ENCODE measurements around the gene KLF11. TPM values are rescaled to one million over a fixed set of nuclear protein-coding genes. Genes with fewer than 3 reads are reported as not detected.

The KLF11 gene
- total and polyA plus RNA-seq, 2 donors (not counting 3 experiments of a cell fraction or from before 2014, with no cell fraction given) = 10.5 to 11.3 TPM

- dilution Hi-C loops (cut with MboI; ENCODE audit: extremely low pct_ligation_motif_present, low sequenced_read_pairs) = no loop called here
- H3K79me2 ChIP-seq (ENCODE audit: control insufficient read depth, insufficient read depth, low read length) = no peaks in the 10 kb centered on the region
- H2AFZ ChIP-seq (ENCODE audit: low read depth, low read length) = no peak overlapping the region
Measured at GRCh38 chr2:10033251-10034006, 9.9 kb upstream of the KLF11 start.

More at GRCh38 chr2:10033251-10034006, 9.9 kb upstream of the KLF11 start:
- FAIRE-seq (no peak), DNase-seq (ENCODE audit: low read depth, low spot score) (no peak)
- CTCF ChIA-PET = interaction anchor here (1.1 to 4.2 kb wide), 4 partner anchors 49 to 234 kb away, joined by 3 to 52 read pairs (median 6); no protein-coding TSS in a partner anchor
- no peaks in the 10 kb centered on the region for H3K9me3 ChIP-seq (replicated peaks; ENCODE audit: control insufficient read depth, insufficient read depth, low read length)
- H3K27ac ChIP-seq (ENCODE audit: insufficient read depth, low read depth, low read length) = no peak overlapping the region
- H3K4me2 ChIP-seq (ENCODE audit: insufficient read depth, low read length) = no peak overlapping the region
- POLR2A ChIA-PET = interaction anchor here (0.8 kb wide), 1 partner anchor 15 kb away, joined by 4 read pairs; no protein-coding TSS in a partner anchor
- intact Hi-C loops (cut with micrococcal nuclease) = no loop called here
- H3K9ac ChIP-seq (replicated peaks; ENCODE audit: extremely low read depth, insufficient read depth, low read length) = no peak overlapping the region
- TF ChIP-seq GATA2 (IDR thresholded peaks at IDR 0.05; ENCODE audit: insufficient read depth, insufficient read length, low read depth, low read length) (no peak), FOS (IDR thresholded peaks at IDR 0.05; ENCODE audit: borderline replicate concordance, insufficient read depth, low read length) (no peak), JUN (IDR thresholded peaks at IDR 0.05; ENCODE audit: borderline replicate concordance, insufficient read depth, insufficient read length, low read depth) (no peak), MYC (IDR thresholded peaks at IDR 0.05; ENCODE audit: low read depth, low read length) (no peak), EZH2 (IDR thresholded peaks at IDR 0.05; ENCODE audit: borderline replicate concordance, low read depth, low read length, severe bottlenecking) (no peak), POLR2AphosphoS5 (IDR thresholded peaks at IDR 0.05; ENCODE audit: insufficient read depth, low read depth, low read length) (no peak), POLR2A (IDR thresholded peaks at IDR 0.05; ENCODE audit: low read depth, low read length) (no peak)
- TF ChIP-seq, protein P1, sequence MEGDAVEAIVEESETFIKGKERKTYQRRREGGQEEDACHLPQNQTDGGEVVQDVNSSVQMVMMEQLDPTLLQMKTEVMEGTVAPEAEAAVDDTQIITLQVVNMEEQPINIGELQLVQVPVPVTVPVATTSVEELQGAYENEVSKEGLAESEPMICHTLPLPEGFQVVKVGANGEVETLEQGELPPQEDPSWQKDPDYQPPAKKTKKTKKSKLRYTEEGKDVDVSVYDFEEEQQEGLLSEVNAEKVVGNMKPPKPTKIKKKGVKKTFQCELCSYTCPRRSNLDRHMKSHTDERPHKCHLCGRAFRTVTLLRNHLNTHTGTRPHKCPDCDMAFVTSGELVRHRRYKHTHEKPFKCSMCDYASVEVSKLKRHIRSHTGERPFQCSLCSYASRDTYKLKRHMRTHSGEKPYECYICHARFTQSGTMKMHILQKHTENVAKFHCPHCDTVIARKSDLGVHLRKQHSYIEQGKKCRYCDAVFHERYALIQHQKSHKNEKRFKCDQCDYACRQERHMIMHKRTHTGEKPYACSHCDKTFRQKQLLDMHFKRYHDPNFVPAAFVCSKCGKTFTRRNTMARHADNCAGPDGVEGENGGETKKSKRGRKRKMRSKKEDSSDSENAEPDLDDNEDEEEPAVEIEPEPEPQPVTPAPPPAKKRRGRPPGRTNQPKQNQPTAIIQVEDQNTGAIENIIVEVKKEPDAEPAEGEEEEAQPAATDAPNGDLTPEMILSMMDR (IDR thresholded peaks at IDR 0.05; ENCODE audit: extremely low read depth in 1 of 2, insufficient read depth in 1 of 2, low read depth in 1 of 2, low read length in 2 of 2) = no peak
- TF ChIP-seq, protein P2, sequence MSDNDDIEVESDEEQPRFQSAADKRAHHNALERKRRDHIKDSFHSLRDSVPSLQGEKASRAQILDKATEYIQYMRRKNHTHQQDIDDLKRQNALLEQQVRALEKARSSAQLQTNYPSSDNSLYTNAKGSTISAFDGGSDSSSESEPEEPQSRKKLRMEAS (IDR thresholded peaks at IDR 0.05; ENCODE audit: insufficient read depth, insufficient read length) = no peak
- no peaks in the 10 kb centered on the region for H4K20me1 ChIP-seq (replicated peaks; ENCODE audit: control insufficient read depth, extremely low read depth, insufficient read depth, low read length)
- H3K9me1 ChIP-seq (replicated peaks; ENCODE audit: control insufficient read depth, extremely low read depth, insufficient read depth, low read length) = no peaks in the 10 kb centered on the region
- no peaks in the 10 kb centered on the region for H3K27me3 ChIP-seq (ENCODE audit: control insufficient read depth in 2 of 2, insufficient read depth in 2 of 2, low read length in 2 of 2)
- no peaks in the 10 kb centered on the region for H3K36me3 ChIP-seq (ENCODE audit: control insufficient read depth in 2 of 2, extremely low read depth in 1 of 2, insufficient read depth in 2 of 2, low read length in 2 of 2)
- H3K4me1 ChIP-seq (ENCODE audit: control insufficient read depth, extremely low read depth, insufficient read depth, low read length) = peaks cover 31% of the 10 kb centered on the region
- BruUV-seq (replicated peaks) = no TSS peak
- no peak overlapping the region for H3K4me3 ChIP-seq (replicated peaks in 1 of 3; ENCODE audit: insufficient read depth in 1 of 3, low read depth in 1 of 3, low read length in 3 of 3)

All from endothelial cell of umbilical vein (primary cell).